Measurements from ENCODE around the gene TMEM72. TPM values are rescaled to one million over a fixed set of nuclear protein-coding genes. Genes with fewer than 3 reads are reported as not detected.

The TMEM72 gene
- total RNA-seq, 1 experiment from 2014 or later, result not detected

GRCh38 chr10:44878706-44879530, 32.2 kb upstream of the TMEM72 start:
- Histone ChIP-seq H3K4me1 (ENCODE audit: control insufficient read depth, insufficient read depth, low read length) (peaks cover 9% of the 10 kb centered on the region), H3K27me3 (ENCODE audit: control insufficient read depth, insufficient read depth, low read length) (peaks cover 6% of the 10 kb centered on the region; the same call in 1 of the 2 replicates), H3K4me3 (ENCODE audit: low read depth in 2 of 2, low read length in 2 of 2) (peak overlapping the region; percentile 42 to 55), H3K36me3 (ENCODE audit: control insufficient read depth, insufficient read depth, low read length) (no peaks in the 10 kb centered on the region), H3K9me3 (ENCODE audit: control insufficient read depth, insufficient read depth, low read depth, low read length) (no peaks in the 10 kb centered on the region), H3K27ac (ENCODE audit: low read length) (peak overlapping the region; percentile 51; the same call in 1 of the 2 replicates)
- in situ Hi-C loops (cut with HindIII; ENCODE audit: low pct_unique_long_range_greater_than_20kb, low sequenced_read_pairs), result no loop called here
- POLR2A ChIA-PET, result no interaction called here
- DNase-seq (ENCODE audit: low read depth, low spot score) (no peak), ATAC-seq (peak; percentile 95)
- CTCF ChIA-PET, result no interaction called here
- no TSS peak for BruUV-seq (replicated peaks)
- intact Hi-C loops (cut with micrococcal nuclease; ENCODE audit: unreplicated experiment), result no loop called here
- TF ChIP-seq SIN3A (IDR thresholded peaks at IDR 0.05; ENCODE audit: borderline replicate concordance, insufficient read depth, low read depth, low read length), result no peak
- no peak for TF ChIP-seq REST (IDR thresholded peaks at IDR 0.05; ENCODE audit: insufficient read depth in 1 of 2, low read depth in 2 of 2, low read length in 1 of 2)
- TF ChIP-seq POLR2AphosphoS5 (IDR thresholded peaks at IDR 0.05; ENCODE audit: low read depth, low read length), result no peak
- TF ChIP-seq TCF7L2 (IDR thresholded peaks at IDR 0.05; ENCODE audit: low read depth, low read length), result no peak
- no peak for TF ChIP-seq CTCF (IDR thresholded peaks at IDR 0.05)

- Histone ChIP-seq H3K27ac (ENCODE audit: low read length) (no peak overlapping the region), H3K4me3 (ENCODE audit: low read depth in 2 of 2, low read length in 2 of 2) (peak overlapping the region; percentile 42 to 55; a peak in 3 of 4 replicates), H3K9me3 (ENCODE audit: control insufficient read depth, insufficient read depth, low read depth, low read length) (no peaks in the 10 kb centered on the region), H3K4me1 (ENCODE audit: control insufficient read depth, insufficient read depth, low read length) (peaks cover 9% of the 10 kb centered on the region), H3K27me3 (ENCODE audit: control insufficient read depth, insufficient read depth, low read length) (peaks cover 6% of the 10 kb centered on the region; the same call in 1 of the 2 replicates), H3K36me3 (ENCODE audit: control insufficient read depth, insufficient read depth, low read length) (no peaks in the 10 kb centered on the region)
- in situ Hi-C loops (cut with HindIII; ENCODE audit: low pct_unique_long_range_greater_than_20kb, low sequenced_read_pairs) (no loop called here), intact Hi-C loops (cut with micrococcal nuclease; ENCODE audit: unreplicated experiment) (no loop called here)
- no peak for TF ChIP-seq REST (IDR thresholded peaks at IDR 0.05; ENCODE audit: insufficient read depth in 1 of 2, low read depth in 2 of 2, low read length in 1 of 2)
- TF ChIP-seq POLR2AphosphoS5 (IDR thresholded peaks at IDR 0.05; ENCODE audit: low read depth, low read length), result no peak
- no peak for TF ChIP-seq TCF7L2 (IDR thresholded peaks at IDR 0.05; ENCODE audit: low read depth, low read length)
- no peak for TF ChIP-seq SIN3A (IDR thresholded peaks at IDR 0.05; ENCODE audit: borderline replicate concordance, insufficient read depth, low read depth, low read length)
- TF ChIP-seq CTCF (IDR thresholded peaks at IDR 0.05), result no peak
- CTCF ChIA-PET, result no interaction called here
- ATAC-seq, result peak; percentile 6; the same call in 1 of the 2 replicates
- no TSS peak for BruUV-seq (replicated peaks)
- no peak for DNase-seq (ENCODE audit: low read depth, low spot score)
- POLR2A ChIA-PET, result no interaction called here
These were observed 31.6 kb upstream of the TMEM72 start for GRCh38 chr10:44879531-44879899.
